AG10803 (cell line): ENCODE data around the gene INSYN2B.
A peak's percentile ranks its signal among the peaks of the same experiment; 100 is the strongest.
"Not testable (repeated sequence)": the region's sequence is repeated elsewhere in the genome, so short reads cannot be mapped to it uniquely, and the experiment has no call there.

Experiments
- DNase-seq: peaks from one replicate; pipeline ENCODE4 v3.0.0; 2010; ENCODE audit warnings: low read depth
- H3K4me3 ChIP-seq: 2 replicates; pipeline ENCODE4 v1.5.1; 2011; ENCODE audit warnings: mild to moderate bottlenecking, low read length, control low read depth
- TF ChIP-seq, protein P1 (sequence below): conservative IDR thresholded peaks from 2 replicates; pipeline ENCODE4 v1.5.1; 2011; ENCODE audit warnings: mild to moderate bottlenecking, low read length, control low read depth, inconsistent platforms

Gene INSYN2B

DNA sequence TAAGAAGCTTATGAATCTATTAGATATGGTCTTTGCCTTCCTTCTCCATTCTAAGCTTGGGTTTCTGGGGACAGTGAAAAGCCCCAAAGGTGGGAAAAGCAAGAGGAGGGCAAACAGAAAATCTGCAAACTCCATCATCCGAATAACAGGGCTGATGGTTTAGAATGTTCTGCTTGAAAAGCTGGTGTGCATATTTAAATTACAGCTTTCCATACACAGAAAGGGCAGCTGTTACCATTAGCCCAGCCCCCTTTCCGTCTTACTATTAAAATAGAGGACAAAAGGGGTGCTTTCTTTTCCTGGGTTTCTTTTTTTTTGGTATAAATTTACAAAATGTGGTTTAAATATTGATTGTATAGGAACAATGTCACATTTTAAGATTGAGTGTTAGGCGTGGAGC is 22.0 kb downstream of the INSYN2B start:
- DNase-seq = no peak
- no peak overlapping the region for H3K4me3 ChIP-seq
- TF ChIP-seq, protein P1, sequence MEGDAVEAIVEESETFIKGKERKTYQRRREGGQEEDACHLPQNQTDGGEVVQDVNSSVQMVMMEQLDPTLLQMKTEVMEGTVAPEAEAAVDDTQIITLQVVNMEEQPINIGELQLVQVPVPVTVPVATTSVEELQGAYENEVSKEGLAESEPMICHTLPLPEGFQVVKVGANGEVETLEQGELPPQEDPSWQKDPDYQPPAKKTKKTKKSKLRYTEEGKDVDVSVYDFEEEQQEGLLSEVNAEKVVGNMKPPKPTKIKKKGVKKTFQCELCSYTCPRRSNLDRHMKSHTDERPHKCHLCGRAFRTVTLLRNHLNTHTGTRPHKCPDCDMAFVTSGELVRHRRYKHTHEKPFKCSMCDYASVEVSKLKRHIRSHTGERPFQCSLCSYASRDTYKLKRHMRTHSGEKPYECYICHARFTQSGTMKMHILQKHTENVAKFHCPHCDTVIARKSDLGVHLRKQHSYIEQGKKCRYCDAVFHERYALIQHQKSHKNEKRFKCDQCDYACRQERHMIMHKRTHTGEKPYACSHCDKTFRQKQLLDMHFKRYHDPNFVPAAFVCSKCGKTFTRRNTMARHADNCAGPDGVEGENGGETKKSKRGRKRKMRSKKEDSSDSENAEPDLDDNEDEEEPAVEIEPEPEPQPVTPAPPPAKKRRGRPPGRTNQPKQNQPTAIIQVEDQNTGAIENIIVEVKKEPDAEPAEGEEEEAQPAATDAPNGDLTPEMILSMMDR = no peak

DNA sequence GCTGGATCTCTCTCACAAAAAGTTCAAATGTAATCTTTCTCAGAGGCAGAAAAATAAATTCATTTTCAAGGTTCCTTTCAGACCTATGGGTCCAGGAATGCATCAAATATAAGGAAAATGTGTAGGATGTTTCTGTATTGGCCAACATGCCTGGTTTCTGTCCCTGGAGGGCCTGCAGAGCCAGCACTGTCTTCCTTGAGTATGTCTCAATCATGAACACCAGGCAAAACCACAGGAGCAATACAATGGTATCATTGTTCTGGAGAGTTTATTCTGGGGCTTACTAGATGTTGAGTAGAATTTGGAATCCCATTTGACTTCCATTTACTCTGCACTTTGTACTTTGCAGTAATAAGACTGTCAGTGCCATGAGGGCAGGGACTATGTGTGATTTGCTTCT is 23.5 kb downstream of the INSYN2B start:
- DNase-seq = peak; percentile 61
- TF ChIP-seq, protein P1 = no peak
- no peak overlapping the region for H3K4me3 ChIP-seq

DNA sequence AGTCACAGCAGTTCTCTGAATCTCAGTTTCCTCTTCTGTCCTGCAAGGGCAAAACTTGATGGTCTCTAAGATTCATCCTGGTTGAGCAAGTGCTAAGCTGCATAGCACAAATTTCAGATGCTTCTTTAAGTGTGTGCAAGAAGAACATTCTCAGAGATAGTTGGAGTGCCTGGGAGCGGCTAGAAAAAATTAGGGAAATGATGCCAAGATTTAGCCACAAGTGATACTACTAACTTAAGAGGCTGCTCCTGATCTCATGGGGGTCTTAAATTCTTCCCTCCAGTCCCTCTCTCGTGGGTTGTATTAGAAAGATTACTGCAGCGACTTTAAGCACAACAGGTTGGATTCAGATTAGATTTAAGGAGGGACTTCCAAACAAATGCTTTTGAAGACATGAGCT is 24.2 kb downstream of the INSYN2B start:
- TF ChIP-seq, protein P1 = no peak

DNA sequence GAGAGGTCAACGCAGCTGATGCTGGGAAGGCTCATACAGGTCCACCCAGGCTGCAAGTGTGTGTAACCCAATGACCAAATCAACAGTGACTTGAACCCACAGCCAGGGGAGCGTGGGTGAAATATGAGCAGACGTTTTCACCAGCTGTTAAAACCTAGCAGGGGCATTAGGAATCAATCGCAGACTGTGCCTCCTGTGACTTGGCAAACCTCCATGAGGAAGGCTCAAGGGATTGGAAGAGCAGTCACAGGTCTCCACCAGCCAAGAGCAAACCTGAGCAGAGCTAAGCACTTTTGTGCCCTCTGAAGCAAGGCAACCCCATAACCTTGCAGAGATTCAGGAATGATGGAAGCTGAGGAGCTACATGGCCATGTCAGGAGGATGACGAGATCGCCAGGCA is 25.5 kb downstream of the INSYN2B start:
- TF ChIP-seq, protein P1 = no peak
- no peak for DNase-seq
- H3K4me3 ChIP-seq = no peak overlapping the region

More for the DNA sequence above, 24.2 kb downstream of the INSYN2B start:
- no peak overlapping the region for H3K4me3 ChIP-seq
- peak; percentile 45 for DNase-seq

DNA sequence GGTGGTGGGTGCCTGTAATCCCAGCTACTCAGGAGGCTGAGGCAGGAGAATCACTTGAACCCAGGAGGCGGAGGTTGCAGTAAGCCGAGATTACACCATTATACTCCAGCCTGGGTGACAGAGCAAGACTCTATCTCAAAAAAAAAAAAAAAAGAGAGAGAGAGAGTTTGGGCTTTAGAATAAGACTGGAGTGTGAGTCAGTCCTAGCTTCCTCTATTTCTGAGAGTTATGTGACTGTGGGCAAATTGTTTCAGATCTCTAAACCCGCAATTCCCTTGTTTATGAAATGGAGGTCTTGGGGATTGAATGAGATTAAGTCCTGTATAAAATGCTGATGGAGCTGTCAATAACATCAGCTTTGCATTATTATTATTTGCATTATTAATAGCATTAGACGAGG is 27.1 kb downstream of the INSYN2B start:
- H3K4me3 ChIP-seq = not testable (repeated sequence)
- peak; percentile 51 for DNase-seq

DNA sequence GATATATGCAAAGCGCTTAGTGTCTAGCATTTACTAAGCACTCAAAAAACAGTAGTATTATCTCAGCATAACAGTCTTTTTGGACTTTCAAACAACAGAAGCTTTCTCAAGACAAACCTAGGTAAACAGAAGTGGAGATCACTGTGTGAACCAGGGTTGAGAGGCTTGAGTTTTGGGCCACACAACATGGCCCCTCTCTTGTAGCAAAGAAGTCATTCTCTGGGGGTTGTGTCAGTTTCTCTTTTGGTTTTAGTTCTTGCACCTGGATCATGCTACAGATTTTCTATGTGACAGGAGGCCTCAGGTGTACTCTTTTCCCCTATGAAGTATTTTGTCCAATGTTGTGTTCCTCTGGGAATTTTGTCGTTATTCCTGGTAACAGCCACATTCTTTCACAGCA is 30.0 kb downstream of the INSYN2B start:
- H3K4me3 ChIP-seq = no peak overlapping the region
- DNase-seq = no peak
- TF ChIP-seq, protein P1 = no peak

DNA sequence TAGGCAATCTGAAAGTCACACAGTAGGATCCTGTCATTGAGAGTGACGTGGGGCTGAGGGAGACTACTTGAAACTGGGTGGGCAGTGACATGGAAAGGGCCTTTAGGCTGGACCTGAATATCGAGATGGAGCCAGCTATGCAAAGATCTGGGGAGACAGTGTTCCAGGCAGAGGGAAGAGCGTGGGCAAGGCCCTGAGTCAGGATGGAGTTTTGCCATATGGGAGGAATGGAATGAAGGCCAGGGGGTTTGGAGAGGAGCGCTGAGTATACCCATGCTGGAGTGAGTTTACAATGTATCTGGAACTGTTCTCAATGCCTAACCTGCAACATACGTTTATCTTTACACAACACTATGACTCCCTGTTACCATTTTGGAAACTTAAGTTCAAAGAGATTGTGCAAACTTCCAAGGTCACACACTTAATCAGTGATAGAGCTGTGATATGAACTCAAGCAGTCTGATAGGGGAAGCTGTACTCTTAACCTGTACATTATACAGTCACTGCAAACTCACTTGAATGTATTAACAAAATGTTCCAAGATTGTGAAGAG is 33.5 kb downstream of the INSYN2B start:
- no peak overlapping the region for H3K4me3 ChIP-seq
- DNase-seq = no peak
- TF ChIP-seq, protein P1 = no peak

DNA sequence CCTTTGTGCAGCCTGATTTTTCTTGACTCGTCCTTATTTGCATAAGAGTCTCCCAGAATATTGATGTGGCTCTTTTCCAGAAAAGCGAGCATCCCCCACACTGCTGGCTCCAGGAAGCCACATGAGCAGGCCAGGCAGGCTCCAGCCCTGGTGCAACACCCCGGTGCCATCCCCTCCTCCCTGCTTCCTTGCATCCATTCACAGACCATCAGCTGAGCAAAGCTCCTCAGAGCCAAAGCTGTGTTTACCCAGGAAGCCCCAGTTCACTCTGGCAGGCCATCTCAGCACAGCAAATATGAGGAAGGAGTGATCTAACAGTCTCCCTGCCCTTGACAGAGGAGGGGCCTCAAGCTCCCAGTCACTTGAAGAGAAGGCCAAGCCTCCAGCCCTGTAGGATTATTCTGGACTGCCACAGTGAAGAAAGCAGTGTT is 34.4 kb downstream of the INSYN2B start:
- TF ChIP-seq, protein P1 = no peak
- peak overlapping the region; percentile 25 for H3K4me3 ChIP-seq
- peak; percentile 96 for DNase-seq
